Femur (tissue), 1 donor: ENCODE data around the gene SNRNP25.

Experiments
- DNase-seq: peaks from one replicate; pipeline ENCODE4 v3.0.0-alpha.2; 2017

Gene SNRNP25

GRCh38 chr16:104928-105327 lies 51.3 kb downstream of the SNRNP25 start:
- peak; percentile 31 for DNase-seq

- no peak for DNase-seq
These were observed 51.9 kb downstream of the SNRNP25 start for GRCh38 chr16:105521-105920.

- DNase-seq, result peak; percentile 74
These were observed 53.1 kb downstream of the SNRNP25 start for GRCh38 chr16:106623-107324.
